Measurements from ENCODE around the gene BCL2L2.

Gene BCL2L2

DNA sequence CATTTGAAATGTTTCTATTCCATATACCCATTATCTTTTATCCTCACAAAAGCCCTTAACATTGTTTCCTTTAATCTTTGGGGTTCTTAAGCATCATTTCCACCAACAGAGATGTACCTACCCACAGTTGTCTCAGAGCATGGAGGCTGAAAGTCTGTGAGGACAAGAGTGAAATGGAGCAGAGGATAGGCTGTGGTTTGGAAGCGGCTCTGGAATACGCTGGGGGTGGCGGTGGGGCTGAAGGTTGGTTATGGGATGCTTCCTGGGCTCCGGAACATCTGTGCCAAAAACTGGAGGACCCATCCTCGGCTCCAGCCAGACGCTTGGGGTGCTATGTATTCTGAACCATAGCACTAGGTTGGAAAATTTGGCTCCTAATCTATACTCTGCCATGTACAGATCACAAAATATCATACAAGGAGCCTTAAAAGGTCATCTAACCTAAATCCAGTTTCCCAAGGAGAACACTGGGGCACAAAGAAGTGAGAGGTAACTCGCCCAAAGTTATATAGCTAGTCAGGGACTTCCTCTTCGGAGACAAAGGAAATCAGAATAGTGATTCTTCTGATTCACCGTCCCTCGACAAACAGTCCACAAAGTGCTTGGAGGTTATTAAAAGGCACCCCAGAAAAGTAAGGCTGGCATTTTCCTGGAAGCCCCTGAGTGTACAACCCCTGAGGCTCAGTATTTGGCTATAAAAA lies 6.5 kb upstream of the BCL2L2 start:
- no peak for DNase-seq

DNA sequence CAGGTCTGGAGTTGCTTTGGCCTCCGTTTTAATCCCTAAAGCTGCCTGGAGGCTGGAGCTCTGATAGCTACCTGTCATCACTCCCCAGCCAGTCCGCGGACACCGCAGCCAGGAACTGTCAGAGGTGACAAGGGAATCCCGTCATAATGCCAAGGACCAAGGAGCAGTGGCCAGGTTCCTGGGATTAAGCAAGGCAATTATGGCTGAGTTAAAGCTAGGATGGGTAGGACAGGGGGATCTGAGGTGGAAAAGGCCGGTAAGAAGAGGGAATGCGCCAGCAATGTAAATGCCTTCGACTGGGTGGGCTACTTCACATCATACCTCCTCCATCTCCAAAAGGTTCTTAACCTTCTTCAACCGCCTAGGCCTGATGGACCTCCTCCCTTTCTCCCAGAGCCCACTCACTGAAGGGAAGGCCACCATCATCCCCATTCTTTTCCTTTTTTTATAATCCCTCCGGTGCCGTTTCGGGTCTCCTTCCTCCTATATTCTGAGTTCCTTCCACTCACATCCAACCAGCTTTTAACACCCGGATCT lies 5.9 kb upstream of the BCL2L2 start:
- no peak for DNase-seq

DNA sequence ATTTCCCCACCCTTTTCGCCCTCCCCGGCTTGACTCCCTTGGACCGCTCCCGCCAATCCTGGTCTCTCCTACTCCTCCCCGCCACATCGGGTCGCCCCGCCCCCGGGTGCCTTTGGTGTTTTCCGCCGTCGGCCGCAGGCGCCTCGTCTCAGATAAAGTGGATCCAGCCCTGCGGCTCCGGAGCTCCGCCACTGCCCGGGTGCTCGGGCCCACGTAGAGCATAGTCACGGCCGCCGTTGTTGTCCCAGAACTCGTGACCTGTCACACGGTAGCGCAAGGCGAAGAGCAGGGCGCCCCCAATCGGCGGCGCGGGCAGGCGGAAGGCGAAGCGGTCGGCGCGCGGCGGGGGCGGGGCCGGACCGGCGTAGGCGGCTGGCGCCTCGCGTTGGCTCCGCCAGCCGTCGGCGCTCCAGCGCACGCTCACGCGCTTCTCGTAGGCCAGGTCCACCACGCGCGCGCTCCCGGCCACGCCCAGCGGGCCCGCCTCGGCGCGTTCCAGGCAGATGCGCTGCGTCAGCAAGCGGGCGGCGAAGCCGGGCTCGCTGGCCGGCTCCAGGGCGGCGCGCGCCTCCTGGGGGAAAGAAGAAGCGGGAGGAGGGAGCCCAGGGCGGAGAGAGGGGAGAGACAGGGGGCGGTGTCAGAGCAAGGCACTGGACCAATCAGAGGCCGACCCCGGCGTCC lies 5.2 kb upstream of the BCL2L2 start:
- DNase-seq = peak; percentile 98

DNA sequence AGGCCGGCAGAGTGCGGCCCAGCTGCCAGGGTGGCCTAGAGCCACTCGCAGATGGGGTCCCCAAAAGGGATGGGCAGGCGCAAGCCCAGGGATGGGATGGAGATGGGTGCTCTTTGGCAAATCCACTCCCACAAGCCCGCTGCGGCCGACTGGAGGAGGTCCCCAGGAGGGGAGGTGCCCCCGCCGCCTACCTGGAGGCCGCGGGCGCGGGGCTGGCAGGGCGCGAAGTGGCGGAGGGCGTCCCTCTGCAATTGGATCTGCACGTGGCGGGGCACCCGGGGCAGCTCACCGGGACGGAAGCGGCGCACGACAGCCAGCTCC lies 4.7 kb upstream of the BCL2L2 start:
- DNase-seq = no peak

DNA sequence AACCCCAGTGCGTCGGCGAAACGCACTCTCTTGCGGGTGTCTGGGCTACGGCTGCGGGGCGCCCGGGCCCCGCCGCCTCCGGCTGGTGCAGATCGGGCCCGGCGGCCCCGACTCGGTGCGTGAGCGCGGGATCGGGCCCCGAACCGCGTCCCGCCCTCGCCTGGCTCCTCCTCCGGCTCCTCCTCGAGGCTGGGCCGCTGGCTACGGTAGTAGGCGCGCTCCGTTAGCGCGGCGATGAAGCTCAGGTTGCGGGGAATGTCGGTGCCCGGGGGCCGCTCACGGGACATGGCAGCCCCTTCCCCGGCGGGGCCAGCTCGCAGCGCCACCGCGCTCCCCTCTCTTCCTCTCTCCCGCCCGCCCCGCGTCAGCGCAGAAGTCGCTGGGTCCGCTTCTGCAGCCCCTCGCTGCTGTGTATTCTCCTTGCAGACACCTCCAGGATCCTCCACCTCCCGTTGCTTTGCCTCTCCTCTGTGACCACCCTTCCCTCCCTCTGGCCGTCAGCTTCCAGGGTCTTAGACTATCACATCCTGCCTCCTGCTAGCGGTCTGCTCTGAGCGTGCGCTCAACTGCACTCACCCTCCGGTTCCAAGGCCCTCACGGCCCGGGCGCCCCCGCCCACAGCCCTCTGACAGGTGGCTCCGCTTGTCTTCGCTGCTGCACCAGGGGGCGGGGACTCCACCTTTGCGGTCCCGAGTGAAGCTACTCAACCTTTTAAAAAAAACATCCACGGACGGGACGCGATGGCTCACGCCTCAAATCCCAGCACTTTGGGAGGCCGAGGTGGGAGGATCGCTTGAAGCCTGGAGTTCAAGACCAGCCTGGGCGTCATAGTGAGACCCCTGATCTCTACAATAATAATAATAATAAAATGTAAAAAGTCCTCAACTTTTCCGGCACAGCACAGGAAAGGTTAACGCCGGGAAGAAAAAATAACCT lies 4.1 kb upstream of the BCL2L2 start, which contains the start of gene PPP1R3E:
Gene PPP1R3E (minus strand): TSS at position 570 of the 936 bp plus-strand sequence. CDS start 283 bp downstream, at position 287.
- peak; percentile 87 for DNase-seq

DNA sequence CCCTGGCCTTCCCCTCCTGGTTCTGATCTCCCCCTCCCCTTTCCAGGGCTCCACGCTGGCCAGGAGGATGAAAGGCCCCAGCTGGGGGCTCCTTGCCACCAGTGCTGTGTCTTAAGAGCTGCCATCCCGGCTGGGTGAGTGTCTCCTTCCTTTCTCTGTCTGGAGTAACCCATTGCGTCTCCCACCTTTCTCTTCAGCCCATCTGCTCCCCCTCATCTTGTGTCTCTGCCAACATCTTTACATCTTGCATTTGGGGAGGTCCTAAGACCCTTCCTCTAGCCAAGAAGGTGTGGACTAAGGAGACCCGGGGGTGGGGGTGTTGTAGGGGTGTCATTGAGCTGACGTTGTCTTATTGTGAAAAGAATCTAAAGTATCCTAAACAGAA lies 505 bp downstream of the BCL2L2 start:
- DNase-seq = no peak

DNA sequence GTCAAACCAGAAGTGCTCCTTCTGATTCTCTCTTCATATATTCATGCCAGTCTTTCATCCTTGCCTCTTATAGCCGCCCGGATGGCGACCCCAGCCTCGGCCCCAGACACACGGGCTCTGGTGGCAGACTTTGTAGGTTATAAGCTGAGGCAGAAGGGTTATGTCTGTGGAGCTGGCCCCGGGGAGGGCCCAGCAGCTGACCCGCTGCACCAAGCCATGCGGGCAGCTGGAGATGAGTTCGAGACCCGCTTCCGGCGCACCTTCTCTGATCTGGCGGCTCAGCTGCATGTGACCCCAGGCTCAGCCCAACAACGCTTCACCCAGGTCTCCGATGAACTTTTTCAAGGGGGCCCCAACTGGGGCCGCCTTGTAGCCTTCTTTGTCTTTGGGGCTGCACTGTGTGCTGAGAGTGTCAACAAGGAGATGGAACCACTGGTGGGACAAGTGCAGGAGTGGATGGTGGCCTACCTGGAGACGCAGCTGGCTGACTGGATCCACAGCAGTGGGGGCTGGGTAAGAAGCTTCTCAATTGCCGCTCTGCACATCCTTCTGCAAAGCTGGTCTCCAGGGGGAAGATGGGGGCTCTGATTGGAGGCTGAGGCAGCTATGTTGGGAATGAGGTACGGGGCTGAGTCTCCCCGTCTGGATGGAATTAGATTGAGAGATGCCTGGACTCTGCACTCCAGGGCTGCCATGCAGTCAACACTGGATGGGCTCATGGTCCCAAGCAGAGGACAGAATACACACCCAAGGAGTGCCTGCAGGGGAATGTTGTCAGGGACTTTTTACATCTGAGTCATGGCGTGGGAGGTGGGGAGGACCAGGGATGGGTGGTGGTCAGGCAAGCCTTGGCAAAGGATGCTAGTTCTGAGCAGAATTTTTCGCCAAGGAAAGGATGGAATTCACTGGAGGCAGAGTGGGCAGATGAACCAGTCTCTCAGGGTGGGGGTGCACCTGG lies 1.3 kb downstream of the BCL2L2 start:
- no peak for DNase-seq

DNA sequence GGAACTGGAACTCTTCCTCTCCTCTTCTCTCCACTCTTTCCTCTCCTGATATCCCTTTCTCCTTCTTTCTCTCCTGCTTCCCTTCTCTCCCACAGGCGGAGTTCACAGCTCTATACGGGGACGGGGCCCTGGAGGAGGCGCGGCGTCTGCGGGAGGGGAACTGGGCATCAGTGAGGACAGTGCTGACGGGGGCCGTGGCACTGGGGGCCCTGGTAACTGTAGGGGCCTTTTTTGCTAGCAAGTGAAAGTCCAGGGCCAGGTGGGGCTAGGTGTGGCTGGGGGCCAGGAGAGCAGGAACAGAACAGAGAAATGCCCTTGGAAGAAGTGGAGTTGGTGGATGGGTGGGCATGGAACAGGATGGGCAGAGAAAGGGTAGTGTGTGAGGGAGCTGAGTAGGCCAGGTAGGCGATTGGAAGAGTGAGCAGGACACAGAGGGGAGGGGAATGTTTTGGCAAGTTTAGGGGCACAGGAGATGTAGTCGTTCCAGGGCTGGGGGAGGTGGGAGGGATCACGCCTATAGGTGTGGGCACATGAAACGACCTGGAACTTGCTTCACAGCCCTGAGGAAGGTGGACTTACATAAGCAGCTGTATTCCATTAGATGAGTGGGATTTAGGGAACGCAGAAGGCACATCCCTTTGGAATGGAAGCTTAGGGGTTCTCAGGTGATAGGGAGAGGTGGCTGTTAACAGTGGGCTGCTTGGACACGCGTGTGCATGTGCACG lies 2.2 kb downstream of the BCL2L2 start:
- DNase-seq = no peak

DNA sequence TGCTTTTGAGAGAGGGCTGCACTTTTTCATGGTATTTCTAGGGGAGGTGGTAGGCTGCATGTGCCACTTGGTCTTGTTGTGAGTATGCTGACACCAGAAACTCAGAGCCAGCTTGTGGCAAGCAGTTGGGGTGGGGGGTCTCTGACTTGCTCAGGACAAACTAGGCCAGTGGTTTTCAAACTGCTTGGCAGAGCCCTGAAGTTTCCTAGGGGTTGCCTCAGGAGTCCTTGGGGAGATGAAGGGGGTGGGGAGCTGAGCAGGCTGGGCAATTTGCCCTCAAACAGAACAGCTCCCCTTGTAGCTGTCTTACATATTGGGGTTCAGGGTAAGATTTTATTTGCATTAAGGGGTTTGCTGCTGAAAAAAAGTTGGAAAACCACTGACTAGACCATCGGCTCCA lies 3.9 kb downstream of the BCL2L2 start:
- DNase-seq = no peak

DNA sequence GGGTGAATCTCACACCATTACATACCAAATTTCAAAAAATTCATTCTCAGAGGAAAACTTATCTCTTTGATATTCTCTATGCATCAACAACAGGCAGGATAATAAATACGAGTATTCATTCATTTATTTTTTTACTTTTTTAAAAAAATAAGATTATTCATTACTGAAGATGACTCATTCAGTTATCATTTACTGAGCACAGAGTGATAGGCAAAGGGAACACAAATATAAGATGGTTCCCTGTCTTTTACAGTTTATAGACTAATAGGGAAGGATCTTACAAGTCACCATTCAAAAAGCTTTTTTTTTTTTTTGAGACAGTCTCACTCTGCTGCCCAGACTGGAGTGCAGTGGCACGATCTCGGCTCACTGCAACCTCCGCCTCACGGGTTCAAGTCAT lies 9.7 kb downstream of the BCL2L2 start:
- DNase-seq = no peak

DNA sequence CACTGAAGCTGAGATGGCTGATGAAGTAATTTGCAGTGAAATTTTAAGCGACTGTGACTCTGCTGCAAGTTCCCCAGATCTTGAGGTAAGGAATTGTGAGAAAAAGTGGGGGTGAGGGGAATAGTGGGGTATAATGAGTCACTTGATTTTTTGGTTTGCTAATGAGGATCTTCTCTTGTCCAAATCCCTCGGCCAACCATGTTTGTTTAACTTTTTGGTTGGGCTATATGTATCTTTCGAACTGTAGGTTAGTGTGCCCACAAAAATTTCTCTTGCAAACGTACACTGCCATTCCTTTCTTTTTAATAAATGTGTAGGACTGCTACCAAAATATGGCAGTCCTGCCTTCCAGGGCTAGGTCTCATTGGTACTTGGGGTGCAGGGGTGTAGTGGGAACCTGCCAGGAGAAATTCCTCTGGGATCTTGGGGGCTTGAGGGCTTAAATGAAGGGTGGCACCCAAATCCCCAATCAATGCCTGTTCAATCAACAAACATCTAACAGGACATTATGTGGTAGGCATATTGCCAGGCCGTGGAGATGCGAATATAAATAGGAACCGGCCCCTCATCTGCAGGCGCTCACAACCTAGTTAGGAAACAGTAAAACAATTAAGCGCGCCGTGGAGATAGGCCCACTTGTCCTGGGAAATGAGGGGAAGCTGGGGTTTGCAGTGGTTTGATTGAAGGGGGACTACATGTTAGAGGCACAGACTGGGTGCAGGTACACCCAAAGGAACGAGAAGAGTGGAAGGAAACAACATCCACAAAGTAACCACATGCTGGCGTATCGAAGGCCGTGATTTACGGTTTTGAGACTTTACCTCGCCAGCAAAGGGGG lies 13.3 kb downstream of the BCL2L2 start:
- DNase-seq = no peak

DNA sequence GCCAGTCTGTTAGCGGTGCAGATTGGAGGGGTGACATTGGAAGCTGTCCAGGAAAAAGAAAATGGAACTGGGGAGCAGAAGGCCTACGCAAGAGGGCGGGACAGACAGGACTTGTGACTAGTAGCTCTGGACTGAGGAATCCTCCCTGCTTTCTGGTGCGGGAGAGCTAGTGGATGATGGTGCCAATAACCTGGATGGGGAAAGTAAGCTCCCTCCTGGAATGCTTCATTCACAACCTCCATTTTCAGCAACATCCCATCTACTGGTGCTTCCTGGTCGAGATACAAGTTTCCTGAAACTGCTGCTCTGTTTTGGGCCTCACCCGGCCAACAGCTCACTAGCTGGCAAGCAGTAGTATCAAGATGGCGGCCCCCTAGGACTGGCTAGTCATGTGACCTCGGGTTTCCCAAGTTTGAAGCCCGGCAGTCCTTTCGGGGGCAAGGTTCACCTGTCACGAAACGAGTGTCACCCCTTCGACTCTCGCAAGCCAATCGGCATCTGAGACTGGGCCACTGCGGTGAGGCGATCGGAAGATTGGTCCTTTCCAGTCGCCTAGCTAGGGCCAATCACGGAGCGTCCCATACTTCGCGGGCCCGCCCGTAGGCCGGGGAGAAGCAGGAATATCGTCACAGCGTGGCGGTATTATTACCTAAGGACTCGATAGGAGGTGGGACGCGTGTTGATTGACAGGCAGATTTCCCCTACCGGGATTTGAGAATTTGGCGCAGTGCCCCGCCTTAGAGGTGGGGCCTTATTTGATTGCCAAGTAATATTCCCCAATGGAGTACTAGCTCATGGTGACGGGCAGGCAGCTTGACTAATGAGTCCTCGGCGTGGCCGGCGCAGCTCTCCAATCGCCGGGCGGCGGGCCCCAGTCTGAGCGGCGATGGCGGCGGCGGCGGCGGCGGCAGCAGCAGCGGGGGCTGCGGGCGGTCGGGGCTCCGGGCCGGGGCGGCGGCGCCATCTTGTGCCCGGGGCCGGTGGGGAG lies 14.2 kb downstream of the BCL2L2 start, which contains the start of gene PABPN1:
Gene PABPN1 (plus strand): TSS at position 874 of the 988 bp plus-strand sequence. CDS start 13 bp downstream, at position 887.
- peak; percentile 100 for DNase-seq

DNA sequence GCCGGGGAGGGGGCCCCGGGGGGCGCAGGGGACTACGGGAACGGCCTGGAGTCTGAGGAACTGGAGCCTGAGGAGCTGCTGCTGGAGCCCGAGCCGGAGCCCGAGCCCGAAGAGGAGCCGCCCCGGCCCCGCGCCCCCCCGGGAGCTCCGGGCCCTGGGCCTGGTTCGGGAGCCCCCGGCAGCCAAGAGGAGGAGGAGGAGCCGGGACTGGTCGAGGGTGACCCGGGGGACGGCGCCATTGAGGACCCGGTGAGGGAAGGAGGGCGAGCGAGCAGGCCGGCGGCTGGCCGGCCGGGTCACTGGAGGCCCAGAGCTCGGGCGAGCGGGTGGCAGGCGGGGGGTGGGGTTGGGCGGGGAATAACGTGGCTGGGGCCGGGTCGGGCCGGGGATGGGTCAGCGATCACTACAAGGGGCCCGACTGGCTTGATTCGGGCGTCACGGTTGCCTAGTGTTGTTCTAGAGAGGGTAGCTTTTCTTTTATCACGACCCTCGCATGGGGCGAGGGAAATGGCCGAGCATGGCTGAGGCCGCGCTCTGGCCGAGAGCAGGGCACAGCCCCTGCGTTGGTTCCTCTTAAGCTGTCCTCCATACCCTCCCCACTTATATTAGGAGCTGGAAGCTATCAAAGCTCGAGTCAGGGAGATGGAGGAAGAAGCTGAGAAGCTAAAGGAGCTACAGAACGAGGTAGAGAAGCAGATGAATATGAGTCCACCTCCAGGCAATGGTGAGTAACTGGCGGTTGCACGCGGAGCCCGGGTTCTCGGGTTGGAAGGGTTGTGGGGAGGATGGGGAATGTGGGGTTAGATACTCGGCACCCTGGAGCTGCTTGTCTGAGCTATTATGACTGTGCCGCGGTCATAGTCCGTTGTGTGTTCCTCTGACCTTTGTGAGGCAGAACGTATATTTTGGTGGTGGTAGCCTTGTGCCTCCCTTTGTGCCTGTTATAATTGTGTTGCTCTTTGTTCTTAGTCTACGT lies 15.2 kb downstream of the BCL2L2 start:
- peak; percentile 27 for DNase-seq

DNA sequence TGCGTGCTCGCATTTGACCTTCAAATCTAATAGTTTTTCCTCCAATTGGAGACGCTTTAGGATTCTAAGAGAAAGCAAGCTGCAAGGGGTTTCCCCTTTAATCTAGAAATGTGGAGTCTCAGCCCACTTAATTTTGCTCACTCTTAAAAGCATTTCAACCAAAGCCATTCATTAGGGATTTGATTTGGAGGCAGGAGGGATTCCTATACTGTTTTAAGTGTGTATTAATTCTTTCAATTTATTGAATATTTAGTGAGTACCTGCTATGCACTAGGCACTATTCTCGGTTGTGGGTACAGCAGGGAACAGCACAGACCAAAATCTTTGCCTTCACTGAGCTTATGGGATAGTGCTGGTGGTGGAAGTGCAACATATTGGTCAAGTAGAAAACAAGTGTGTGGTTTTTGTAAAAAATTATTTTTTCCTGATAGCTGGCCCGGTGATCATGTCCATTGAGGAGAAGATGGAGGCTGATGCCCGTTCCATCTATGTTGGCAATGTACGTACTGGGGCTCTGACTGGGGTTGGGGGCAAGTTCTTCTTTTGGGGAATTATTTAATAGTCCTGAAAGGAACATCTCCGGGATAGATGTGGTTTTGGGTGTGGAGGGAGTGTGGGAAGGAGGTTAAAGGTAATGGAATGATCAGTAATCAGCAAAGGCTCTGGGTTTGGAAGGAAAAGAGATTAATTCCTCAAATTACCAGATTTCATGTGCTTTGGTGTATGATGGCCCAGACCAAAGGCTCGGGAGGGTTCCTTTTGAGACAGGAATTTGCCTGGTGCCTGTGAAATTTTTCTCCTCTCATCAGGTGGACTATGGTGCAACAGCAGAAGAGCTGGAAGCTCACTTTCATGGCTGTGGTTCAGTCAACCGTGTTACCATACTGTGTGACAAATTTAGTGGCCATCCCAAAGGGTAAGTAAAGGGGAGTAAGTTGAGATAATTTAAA lies 16.2 kb downstream of the BCL2L2 start:
- no peak for DNase-seq

DNA sequence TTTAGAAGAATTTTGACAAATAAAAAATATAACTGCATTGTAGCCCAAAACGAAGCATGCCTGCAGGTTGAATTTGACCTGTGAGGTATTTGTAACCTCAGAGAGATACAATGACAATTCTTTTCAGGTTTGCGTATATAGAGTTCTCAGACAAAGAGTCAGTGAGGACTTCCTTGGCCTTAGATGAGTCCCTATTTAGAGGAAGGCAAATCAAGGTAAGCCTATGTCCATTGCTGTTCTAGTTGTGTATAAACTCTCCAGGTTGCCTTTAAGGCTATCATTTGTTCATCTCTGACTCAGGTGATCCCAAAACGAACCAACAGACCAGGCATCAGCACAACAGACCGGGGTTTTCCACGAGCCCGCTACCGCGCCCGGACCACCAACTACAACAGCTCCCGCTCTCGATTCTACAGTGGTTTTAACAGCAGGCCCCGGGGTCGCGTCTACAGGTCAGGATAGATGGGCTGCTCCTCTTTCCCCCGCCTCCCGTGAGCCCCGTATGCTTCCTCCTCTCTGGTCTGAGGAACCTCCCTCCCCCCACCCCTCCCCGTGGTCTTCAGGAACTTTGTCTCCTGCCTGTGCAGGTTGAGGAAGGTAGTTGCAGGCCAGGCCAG lies 17.3 kb downstream of the BCL2L2 start:
- no peak for DNase-seq

DNA sequence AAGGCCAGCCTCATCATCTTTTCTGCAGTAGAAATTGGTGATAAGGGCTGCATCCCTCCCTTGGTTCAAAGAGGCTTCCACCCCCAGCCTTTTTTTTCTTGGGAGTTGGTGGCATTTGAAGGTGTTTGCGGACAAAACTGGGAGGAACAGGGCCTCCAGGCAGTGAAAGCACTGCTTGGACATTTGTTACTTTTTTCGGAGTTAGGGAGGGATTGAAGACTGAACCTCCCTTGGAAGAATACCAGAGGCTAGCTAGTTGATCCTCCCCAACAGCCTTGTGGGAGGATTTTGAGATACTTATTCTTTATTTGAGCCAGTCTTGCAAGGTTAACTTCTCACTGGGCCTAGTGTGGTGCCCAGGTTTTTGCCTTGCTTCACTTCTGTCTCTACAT lies 17.8 kb downstream of the BCL2L2 start:
- DNase-seq = no peak
